ELR (cell line): Measurements from ENCODE around the gene FBXO34.

Source experiments
- DNase-seq: peaks from one replicate; pipeline ENCODE4 v3.0.0-alpha.2; 2015; ENCODE audit warnings: low read depth

FBXO34 gene

GRCh38 chr14:55270832-55271571 is at the start of gene FBXO34:
Gene FBXO34 (plus strand): TSS chr14:55271421. CDS start chr14:55350391, 78,970 bp downstream.
- peak; percentile 99 for DNase-seq

DNA sequence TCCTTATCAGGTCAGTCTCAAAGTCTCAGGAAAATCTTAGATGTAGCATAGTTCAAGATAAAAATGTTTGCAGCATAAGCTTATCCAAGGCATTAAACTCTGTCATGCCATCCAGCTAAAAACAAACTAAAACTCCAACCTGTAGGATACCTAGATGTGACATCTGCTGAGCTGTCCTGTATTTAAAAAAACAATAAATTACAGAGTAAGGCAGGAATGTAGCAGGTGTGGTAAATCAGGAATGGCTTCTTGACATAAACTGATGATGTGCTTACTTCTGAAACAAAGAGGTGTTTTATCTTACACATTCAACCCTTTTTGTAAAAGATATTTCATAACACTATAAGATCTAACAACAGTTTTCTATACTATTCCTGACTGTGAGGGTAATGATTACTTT is 49.3 kb upstream of the FBXO34 start:
- DNase-seq = no peak

GRCh38 chr14:55223364-55223763 is 47.9 kb upstream of the FBXO34 start:
- DNase-seq = no peak

DNA sequence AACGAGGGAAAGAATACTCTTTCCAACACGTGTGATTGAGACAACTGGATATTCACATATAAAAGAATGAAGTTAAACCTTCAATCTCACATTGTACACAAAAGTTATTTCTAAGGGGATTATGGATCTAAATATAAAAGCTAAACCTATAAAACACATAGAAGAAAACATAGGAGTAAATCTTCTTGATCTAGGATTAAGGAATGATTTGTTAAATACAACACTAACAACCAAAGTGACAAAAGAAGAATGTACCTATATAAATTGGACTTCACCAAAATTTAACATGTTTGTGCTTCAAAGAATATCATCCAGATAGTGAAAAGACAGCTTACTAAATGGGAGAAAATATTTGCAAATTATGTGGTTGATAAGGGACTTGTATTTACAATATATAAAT is 43.0 kb upstream of the FBXO34 start:
- DNase-seq = no peak

DNA sequence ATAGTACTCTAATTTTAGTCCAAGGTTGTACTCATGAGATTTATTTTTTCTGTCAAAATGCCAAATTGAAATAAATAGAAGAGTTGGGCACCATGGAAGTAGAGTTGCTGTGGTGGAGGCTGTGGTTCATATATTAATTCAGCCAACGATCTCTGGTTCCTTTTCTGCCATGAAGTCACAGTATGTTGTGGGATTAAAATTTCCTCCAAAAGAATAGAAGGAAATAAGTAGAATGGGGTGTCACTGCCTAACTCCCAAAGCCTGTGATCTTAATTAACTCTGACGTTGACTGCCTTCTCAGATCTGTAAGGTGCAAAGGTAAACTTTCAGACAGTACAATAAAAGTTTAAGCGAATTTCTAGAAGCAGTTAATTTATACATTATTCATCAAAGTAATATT is 37.6 kb upstream of the FBXO34 start:
- no peak for DNase-seq

DNA sequence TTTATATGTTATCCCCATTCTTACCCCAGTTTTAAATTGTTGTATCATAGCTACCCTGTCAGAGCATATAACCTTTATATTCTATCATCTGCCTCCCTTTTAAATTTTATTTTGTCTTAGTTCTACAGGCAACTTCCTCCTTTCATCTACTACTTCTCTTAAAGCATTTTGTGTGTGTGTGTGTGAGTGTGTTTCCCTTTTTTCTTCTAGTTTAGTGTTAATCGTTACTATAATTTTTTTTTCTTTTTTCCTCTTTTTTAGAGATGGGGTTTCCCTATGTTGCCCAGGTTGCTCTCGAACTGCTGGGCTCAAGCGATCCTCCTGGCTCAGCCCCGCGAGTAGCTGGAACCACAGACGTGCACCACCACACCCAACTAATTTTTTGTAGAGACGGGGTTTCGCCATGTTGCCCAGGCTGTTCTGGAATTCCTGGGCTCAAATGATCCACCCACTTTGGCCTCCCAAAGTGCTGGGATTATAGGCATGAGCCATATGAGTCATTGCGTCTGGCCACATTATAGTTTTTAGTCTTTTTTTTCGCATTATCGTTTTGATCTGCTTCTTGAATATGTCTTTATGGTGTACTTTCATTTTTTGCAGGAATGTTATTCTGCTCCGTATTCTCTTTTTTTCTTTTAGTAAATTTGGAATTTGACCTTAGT is 33.1 kb upstream of the FBXO34 start:
- no peak for DNase-seq

DNA sequence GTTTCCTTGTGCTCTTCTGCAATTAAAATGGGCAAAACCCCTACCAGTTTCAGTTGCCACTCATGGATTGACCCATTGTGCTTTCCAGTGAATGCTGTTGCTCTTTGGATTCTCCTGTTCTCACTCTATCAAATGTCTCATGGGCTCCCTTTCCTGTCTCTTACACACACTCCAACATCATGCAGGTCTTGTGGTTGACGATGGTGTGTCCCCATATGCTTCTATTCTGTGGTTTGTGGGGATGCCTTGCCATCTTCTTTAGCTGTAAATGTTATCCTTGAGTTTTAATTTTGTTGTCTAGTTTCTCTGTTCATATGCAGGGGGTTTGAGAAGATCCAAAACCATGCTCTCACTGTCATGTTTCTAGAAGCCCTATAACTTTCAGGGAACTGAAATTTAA is 31.9 kb upstream of the FBXO34 start:
- DNase-seq = no peak

DNA sequence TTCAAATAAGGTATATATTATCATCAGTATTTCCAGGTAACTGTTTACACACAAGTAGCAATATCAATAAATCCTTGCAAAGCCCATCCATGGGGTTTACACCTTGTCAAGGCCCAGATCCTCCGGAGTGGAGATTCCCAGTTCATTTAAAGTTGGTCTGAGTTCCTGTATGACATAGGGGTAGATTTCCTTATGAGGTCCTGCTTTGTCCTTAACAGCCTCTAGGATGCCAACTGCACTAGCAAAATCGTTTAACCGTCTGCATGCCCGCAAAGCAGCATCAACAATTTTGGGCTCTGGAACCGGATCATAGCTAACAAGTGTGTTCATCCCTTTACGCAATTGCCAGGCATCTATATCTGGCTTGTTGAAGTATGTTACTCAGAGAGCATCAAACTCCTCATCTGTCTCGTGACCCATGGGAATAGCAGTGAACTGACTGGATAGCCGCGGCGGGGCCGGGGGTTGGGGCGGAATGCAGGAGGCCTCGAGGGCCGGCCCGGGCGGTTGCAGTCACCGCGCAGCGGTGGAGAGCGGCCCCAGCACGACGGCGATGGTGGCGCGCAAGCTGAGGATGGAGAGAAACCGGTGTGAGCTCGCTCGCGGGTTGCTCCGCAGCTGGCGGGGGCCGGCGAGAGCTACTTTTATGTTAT is 30.6 kb upstream of the FBXO34 start:
- DNase-seq = peak; percentile 68

DNA sequence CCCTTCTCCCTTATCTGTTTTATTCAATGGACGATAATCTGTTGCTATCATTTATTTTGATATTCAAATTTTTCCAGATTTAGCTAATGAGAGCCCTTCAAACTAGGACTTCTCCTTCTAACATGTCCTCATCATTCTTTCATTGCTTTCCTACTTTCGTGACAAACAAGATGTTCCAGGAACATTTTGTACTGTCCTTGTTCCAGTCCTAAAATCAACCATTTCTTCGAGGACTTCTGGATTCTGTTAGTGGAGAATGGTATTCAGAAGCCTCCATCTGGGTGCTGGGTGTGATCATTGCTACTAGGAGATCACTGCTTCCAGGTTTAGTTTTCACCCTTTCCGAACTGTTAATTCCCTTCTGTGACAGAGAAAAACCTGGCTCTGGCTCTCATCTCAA is 29.5 kb upstream of the FBXO34 start:
- DNase-seq = no peak

DNA sequence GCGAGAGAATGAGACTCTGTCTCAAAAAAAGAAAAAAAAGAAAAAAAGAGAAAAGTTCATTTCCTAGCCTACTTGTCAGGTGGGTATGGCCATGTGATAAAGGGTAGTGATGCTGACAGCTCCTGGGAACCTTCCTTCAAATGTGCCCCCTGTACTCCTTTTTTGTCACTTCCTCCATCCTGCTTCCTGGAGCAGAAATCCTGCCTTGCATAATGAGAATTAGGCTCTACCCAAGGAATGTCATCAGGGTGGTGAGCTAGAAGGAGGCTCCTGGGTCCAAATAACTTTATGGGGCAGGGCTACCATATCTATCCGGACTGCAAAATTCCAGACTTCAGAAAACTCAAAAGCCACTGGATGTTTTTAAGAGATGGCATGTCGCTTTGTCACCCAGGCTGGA is 27.8 kb upstream of the FBXO34 start:
- no peak for DNase-seq

DNA sequence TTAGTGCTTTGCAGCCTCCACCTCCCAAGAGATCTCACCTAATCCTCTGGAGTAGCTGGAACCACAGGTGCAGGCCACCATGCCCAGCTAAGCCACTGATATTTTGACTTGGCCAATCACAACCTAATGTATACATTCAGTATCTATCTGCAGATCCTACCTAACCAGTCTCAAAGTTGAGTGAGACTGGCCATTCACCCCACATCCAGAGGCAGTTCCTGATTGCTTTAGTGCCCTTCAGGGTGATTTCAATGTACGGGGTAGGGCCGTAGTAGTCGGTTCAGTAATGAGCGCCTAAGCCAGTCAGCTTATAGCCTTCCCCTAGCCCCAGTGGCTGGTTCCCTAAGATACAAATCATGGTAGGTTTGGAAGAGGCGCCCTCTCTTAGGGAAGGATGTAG is 27.4 kb upstream of the FBXO34 start:
- no peak for DNase-seq

- peak; percentile 52 for DNase-seq
Measured at GRCh38 chr14:55245657-55246268, 25.5 kb upstream of the FBXO34 start.

- no peak for DNase-seq
Measured at GRCh38 chr14:55248411-55248810, 22.8 kb upstream of the FBXO34 start.

- DNase-seq = peak; percentile 44
Measured at GRCh38 chr14:55249423-55249822, 21.8 kb upstream of the FBXO34 start.

GRCh38 chr14:55253276-55253675 is 17.9 kb upstream of the FBXO34 start:
- no peak for DNase-seq

DNA sequence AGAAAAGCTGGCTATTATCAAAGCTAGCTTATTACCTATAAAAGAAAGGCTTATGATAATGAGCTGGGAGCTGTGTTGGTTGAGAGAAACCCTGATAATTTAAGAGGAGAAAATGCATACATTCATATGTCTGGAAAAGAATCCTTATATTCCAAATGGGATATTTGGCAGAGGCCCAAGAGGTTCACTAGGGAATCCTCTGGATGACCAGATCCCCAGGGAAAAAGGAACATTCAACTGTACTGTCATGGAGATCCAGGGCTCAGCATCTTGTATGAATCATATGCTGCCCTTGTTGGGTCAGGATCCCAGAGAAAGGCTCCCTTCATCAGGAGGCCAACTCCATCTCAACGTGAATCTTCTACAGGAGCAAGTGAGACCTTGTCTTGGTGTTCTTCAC is 16.6 kb upstream of the FBXO34 start:
- no peak for DNase-seq

DNA sequence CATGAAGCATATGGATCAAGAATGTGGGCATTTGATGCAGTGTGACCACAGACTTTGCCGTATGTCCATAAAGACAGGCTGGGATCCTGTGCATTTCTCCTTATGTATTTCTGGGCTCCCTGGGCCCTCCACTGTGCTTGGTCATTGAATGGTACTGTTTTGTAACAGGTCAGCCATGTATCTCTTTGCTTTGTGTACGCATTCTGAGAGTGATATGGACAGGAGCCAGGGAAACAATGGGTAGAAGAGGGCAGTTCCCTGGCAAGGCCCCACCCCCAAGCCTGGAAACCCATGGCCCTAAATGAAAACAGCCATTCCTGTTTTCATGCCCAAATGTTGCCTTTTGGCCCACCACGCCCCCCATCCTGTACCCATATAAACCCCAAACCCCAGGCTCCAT is 15.2 kb upstream of the FBXO34 start:
- no peak for DNase-seq

DNA sequence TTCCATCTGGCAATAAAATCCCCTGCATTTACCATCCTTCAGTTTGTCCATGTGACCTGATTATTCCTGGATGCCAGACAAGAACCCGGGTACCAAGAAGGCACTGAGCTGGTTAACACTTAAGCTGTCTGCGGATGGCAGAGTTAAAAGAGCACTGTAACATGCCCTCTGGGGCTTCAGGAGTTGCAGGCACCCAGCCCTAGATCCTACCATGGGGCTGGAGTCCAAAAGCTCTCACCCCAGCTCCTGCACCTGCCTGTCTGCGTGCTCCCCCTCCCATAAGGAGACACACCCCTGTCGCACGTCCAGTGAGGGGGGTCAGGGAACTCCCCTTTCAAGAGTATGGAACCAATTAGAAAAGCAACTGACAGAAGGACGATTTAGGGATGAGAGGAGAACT is 14.6 kb upstream of the FBXO34 start:
- DNase-seq = no peak

GRCh38 chr14:55265197-55265596 is 6.0 kb upstream of the FBXO34 start:
- DNase-seq = no peak

DNA sequence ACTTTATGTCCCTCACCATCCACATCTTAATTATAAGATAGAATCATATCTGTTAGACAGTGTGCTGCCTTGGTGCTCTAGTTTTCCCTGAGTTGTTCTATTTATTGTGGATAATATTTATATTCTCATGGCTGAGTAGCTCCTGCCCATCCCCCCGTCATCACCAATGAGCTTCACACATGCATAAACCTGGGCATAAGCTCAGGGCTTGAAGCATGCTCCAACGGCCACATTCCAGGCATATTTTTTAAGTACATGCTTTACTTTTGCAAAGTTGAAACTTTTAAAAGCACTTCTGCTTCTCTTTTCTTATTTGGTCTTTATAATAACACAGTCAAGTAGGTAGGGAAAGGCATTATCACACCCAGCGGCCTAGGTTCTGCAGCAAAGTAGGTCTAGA is 3.4 kb upstream of the FBXO34 start:
- no peak for DNase-seq

GRCh38 chr14:55271572-55272298 is 514 bp downstream of the FBXO34 start:
- peak; percentile 86 for DNase-seq

- DNase-seq = no peak
Measured at GRCh38 chr14:55272387-55272786, 1.2 kb downstream of the FBXO34 start.
